ENCODE measurements around the gene HMMR.
A peak's percentile ranks its signal among the peaks of the same experiment; 100 is the strongest.

Gene HMMR

GRCh38 chr5:163458778-163459385 is 1.6 kb upstream of the HMMR start:
- DNase-seq, result no peak

GRCh38 chr5:163459462-163459818 is 992 bp upstream of the HMMR start:
- no peak for DNase-seq

DNA sequence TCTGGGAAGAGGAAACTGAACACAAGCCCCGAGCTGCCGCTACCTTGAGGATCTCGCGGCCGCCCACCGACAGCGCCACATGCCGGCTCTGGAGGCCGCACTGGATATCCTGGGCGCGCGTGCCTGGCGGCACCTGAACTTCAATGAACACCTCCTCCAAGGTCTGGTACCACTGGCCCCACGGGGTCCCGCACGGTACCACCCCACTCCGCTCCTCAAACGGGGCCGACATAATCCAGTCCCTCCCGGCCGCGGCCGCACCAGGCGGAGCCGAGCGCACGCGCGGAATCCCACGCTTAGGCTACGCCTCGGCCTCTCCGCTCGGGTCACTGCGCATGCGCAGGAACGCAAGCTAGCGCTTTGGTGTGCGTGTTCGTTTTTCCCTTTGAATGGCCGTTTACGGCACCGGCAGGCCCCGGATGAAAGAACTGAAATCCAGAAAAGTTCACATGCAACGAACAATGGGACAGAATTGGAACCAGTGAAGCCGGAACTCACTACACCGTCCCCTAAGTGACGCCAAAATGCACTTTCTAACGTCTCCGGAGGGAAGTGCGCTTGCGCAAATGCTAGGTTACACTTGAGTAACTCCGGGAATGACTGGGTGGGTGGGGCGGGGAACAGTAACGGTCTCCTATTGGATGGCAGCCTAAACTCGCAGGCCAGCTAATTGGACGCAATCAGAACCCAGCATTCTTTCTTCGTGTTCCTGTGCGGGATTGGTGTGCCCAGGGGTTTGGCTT is 442 bp upstream of the HMMR start, which contains the start of gene NUDCD2:
NUDCD2 (minus strand) TSS at position 284 of the 743 bp plus-strand sequence; CDS start at position 232, 52 bp downstream.
- DNase-seq, result peak; percentile 92

DNA sequence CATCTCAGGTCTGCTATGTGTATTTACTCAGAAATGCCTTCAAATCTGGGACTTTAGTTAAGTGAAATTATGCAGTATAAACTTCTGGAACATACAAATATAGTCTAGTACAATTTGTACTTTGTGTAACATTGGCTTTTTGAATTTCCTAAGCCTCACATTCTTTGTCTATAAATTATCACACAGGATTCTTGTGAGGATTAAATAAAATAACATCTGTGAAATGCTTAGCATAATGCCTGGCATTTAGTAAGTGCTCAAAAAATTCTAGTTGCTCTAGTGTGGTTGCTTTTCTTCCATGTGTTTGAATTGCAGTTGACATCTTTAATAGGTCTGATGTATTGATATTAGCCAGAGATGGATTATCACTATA is 2.6 kb downstream of the HMMR start:
- no peak for DNase-seq

DNA sequence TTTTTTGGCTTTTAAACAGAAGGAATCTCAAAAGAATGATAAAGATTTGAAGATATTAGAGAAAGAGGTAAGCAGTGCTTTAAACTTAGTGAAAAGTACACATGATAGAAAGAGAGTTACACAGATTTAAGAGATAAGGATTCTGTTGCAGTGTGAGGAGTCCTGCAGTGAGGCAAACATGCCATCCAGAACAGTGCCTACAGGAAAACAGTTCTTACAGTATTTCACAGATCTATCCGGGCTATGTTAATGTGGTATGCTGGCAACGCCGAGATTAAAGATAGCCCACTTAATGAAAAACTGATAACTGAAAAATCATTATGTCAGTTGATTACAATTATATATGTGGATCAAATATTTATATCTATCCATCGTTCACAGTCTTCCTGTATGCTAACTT is 7.2 kb downstream of the HMMR start:
- no peak for DNase-seq

GRCh38 chr5:163473635-163474243 is 13.3 kb downstream of the HMMR start:
- no peak for DNase-seq

GRCh38 chr5:163475411-163475810 is 15.0 kb downstream of the HMMR start:
- no peak for DNase-seq

DNA sequence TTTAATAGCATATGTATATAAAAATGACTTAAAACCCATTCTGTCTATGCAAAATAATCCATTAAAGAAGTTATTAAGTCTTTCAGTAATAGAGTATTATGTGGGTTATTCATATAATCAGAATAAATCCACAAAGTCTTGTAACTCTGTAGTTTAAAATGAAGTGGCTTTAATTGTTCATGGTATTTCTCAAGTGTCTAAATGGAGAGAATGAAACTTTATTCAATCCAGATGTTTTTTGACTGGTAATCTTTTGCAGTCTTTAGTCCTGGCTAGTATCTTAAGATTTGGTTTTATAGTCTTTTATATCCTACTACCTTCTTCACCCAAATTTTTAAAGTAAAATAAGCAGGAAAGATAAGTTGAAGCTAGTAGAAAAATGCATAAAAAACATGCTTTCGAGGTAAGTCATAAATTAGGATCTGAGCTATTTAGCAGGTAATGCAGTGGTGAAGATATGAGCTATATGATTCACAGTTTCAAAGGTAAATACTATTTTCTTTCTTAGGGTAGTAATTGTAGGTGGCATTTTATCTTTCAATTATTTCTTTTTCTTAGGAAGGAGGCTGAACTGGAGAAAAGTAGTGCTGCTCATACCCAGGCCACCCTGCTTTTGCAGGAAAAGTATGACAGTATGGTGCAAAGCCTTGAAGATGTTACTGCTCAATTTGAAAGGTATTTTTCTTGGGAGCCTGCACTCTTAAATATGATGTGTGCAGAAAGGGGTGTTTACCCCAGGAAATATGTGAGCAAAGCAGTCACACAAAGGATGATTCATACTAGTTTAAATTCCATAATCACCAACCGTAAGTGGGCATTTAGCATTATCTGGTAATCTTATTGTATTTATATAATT is 17.9 kb downstream of the HMMR start:
- DNase-seq, result no peak

DNA sequence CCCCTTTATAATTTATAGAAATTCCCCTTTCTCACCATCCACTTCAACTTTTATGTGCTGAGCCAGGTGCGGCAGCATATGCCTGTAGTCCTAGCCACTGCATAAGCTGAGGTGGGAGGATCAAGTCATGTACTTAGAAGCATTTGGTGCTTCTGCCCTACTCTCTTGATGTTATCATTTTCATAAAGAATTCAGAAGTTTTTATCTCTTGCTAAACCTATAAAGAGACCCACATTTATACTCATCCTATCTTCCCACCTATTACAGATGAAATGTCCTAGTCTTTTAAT is 18.5 kb downstream of the HMMR start:
- no peak for DNase-seq

- DNase-seq, result no peak
These were observed 28.8 kb downstream of the HMMR start for GRCh38 chr5:163489055-163489744.

DNA sequence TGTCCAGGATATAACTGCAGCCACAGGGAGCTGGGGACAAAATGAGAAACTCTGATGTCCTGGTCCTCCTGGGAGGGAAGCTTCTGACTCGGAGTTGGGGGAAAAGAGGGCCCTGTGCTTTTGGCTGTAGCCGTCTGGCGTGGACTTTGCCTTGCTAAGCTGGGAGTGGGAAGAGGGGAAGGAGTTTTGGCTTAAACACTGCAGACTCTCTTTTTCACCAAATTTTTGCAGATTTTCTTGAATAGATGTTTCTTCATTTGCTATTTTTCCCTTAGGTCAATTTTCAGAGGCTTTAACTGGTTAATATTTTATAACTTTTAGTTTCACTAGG is 29.3 kb downstream of the HMMR start:
- DNase-seq, result no peak

GRCh38 chr5:163496286-163496685 is 35.9 kb downstream of the HMMR start:
- DNase-seq, result no peak

DNA sequence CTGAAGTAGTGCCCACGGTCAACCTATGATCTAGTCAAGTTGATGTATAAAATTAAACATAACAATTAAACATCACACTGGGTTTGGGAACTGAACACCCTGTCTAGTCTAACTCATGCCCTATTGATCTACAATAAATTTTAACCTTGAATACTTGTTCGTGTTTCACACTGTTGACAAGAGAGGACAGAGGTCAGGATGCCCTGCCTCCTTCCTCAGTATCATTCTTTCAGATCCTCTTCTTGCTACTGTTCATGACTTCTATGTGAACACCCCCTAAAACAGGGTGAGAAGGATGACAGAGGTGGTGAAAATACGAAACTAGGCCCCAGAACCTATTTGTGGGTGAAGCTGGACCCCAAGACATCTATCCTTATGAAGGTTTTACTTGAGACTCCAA is 36.9 kb downstream of the HMMR start:
- no peak for DNase-seq

GRCh38 chr5:163498886-163499285 is 38.5 kb downstream of the HMMR start:
- DNase-seq, result no peak

GRCh38 chr5:163502521-163502920 is 42.1 kb downstream of the HMMR start:
- no peak for DNase-seq

DNA sequence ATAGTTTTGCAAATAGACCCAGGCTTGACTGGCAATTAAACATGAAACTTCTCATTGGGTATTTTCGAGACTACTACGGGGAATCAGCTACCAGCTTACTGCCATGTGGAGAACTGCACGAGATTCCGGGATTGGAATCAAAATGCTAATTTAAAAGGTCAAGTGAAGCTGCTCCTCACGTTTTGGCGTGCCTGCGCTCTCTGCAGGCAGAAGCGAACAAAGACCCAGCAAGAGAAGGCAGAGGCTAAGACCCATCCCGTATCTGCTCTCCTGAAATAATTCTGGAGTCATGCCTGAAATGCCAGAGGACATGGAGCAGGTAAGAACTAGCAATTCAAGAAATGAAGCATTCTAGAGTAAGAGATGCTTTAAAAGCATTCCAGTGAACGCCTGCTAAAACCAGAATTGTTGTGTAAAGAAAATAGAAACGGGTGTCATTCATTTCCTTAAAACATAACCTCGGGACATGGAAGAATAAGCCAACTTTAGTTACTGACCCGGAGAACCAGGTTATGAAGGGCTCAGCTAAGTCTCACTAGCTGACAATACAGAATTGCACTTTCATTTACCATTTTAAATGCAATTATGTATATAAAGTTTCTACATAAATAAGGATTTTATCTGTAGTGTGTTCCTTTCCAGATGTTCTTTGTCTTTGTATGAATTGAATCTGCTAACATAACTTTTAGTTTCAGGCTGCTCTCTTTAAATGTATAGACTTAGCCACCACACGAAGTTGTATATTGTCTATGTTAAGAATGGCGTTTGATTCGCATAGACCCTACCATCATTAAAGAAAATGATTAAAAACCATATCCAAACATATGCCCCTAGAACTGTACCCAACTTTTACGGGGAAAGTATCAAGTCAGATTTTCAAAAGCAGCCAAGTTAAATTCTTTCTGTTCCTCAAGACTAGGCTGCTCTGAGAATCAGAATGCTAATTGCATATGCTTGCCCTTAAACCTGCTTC is 43.0 kb downstream of the HMMR start:
- no peak for DNase-seq

DNA sequence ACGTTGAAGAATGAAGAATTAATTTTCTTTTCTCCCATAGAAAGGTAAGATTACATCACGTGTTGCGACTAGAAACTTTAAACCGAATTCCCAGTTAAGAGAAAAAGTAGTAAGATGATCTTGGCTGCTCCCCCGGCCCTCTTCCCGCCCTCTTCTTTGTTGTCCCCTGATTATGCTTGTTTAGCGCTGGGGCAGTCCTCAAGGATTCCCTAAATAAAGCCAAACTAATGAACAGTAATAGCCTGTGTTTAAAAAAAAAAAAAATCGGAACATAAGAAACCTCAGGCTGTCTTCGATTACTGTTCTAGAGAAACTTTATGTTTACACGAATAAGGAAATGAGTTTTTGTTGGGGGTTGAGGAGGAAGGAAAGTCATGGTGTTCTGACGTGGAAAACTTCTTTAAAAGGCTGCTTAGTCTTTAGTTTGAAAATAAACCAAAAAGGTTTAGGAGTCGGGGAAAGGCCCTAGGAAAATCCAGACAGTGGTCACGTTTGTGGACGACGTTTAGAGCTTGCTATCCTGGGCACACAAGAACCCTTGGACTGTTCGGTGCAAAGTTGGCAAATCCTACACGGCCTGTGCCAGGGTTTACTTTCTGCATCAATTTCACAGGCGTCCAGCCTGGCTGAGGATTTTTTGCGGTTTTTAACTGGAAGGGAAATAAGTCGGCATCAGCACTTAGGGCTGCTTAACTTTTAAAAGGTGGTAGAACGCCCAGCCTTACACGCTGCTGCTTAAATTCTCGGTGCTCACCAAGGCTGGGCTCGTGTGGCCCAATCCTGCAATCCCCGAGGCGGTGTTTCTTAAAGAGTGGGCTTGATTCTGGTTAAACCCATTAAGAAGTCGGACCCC is 43.9 kb downstream of the HMMR start:
- DNase-seq, result no peak

DNA sequence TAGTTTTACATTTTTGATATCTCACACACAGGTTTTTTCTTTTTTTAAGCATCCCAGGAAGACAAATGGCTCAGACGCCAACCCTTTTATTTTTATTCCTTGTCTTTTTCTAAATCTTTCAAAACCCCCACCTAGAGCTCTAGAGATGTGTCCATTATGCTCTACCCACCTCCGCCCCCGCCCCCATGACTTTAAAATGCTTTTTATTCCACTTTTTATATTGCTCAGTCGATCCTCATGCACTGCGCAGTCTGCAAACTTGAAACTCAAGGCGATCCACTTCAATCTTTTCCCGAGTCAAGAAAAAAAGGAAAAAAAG is 44.6 kb downstream of the HMMR start:
- no peak for DNase-seq

- peak; percentile 71 for DNase-seq
These were observed 45.1 kb downstream of the HMMR start, which contains the start of gene MAT2B for GRCh38 chr5:163505368-163506094. Gene MAT2B (plus strand): TSS chr5:163505619. CDS start chr5:163505687, 68 bp downstream.

DNA sequence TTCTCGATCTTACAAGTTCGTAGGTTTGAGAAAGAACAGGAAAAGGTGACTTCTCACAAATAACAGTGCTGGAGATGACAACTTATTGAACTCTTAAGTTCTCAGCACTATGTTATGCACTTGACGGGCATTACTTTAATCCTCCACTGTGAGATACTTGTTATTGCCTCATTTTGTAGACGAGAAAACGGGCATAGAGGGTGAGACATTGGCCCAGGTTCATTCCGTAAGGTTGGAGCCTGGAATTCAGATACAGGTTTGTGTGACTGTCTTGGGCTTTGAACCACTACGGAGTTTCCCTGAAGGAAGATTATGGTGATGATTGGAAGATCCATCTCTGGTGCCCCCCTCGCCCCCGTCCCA is 45.6 kb downstream of the HMMR start:
- no peak for DNase-seq

All from NCI-H524 treated with DMSO at 0.1 percent for 48 hours (cell line).